Body of pancreas (tissue), 4 donors: Measurements from ENCODE around the gene B3GNT9.

ENCODE experiments used
- POLR2A ChIP-seq, 3 donors: fragments of 450-650 bp; IDR thresholded peaks; one replicate each; pipeline ENCODE4 v1.6.1; 2016; ENCODE audit warnings: antibody characterized with exemption in 3 of 3, mild to moderate bottlenecking in 2 of 3
- TF ChIP-seq, protein P1 (sequence below), 7 experiments: fragments of 450-650 bp in 4 of 7; fragments of 200-600 bp in 3 of 7; sonication (generic) in 3 of 7; IDR thresholded peaks; one replicate each; pipeline ENCODE4 v1.5.1; 2016 to 2019; ENCODE audit warnings: antibody characterized with exemption in 7 of 7

DNA sequence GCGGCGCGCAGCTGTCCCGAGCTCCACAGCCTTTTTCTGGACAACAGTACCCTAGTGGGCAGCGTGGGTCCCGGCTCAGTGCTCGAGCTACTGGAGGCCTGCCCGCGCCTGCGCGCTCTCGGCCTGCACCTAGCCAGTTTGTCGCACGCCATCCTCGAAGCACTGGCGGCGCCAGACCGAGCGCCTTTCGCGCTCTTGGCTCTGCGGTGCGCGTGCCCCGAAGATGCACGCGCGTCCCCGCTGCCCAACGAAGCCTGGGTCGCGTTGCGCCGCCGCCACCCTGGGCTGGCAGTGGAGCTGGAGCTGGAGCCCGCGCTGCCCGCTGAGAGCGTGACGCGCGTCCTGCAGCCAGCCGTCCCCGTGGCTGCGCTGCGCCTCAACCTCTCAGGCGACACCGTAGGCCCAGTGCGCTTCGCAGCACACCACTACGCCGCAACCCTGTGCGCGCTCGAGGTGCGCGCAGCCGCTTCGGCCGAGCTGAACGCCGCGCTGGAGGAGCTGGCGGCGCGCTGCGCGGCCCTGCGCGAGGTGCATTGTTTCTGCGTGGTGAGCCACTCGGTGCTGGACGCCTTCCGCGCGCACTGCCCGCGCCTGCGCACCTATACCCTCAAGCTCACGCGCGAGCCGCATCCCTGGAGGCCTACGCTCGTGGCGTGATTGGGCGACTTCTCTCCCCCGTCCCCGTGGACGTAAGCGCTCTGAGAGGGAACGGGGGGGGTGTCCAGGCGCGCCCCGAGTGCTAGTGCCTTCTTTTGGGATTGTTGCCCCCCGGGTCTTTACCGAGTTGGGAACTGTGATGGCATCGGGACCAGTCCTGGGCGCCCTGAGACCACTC lies 12.6 kb upstream of the B3GNT9 start:
- peak in 1 of 3 donors; percentile 4 for TF ChIP-seq POLR2A (IDR thresholded peaks at IDR 0.05)
- TF ChIP-seq, protein P1, sequence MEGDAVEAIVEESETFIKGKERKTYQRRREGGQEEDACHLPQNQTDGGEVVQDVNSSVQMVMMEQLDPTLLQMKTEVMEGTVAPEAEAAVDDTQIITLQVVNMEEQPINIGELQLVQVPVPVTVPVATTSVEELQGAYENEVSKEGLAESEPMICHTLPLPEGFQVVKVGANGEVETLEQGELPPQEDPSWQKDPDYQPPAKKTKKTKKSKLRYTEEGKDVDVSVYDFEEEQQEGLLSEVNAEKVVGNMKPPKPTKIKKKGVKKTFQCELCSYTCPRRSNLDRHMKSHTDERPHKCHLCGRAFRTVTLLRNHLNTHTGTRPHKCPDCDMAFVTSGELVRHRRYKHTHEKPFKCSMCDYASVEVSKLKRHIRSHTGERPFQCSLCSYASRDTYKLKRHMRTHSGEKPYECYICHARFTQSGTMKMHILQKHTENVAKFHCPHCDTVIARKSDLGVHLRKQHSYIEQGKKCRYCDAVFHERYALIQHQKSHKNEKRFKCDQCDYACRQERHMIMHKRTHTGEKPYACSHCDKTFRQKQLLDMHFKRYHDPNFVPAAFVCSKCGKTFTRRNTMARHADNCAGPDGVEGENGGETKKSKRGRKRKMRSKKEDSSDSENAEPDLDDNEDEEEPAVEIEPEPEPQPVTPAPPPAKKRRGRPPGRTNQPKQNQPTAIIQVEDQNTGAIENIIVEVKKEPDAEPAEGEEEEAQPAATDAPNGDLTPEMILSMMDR (IDR thresholded peaks at IDR 0.05): no peak
